CD1c-positive myeloid dendritic cell (primary cell): Measurements from ENCODE around the gene SLBP.

Experiments
- DNase-seq: peaks from one replicate; pipeline ENCODE4 v3.0.0-alpha.2; 2016; ENCODE audit errors: extremely low spot score

SLBP gene

DNA sequence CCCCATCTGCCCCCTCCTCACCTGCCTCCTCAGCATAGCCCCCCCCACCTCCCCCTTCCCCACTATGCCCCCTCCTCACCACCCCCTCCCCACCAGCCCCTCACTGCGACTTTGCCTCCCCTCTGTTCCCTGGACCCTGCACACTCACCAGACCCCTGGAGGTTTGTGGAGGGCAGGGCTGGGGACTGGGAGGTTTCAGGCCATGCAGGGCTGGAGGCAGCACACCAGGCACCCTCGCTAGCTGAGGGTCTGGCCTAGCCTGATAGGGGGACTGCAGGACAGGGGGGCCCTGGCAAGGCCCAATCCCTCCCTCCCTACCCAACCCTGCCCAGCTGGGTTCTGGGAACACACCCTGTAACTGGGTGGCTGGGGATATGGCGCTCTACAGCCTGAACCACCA lies 37.3 kb upstream of the SLBP start:
- no peak for DNase-seq

DNA sequence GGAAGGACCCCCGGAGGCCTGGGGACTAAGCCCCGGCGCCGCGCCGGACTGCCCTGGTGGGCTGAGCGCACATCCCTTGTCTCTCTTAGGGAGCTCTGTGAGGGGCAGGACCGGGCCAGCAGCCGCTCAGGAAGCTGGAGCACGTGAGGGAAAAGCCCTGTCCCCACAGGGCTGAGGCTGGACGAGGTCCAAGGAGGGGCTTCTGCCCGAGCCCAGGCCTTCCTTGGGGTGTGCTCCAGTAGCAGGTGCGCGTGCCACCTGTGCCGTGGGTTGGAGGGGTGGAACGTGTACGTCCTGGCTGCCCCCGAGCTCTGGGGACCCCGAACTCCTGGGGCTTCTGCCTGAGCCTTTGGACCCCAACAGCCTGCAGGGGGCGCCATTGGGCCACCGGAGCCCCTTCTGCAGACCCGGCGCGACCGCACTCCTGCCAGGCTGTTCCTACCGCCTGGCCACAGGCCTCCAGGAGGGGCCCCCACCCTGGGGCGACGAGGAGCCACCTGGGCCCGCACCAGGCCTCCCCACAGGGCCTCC lies 36.4 kb upstream of the SLBP start:
- DNase-seq: peak; percentile 79

DNA sequence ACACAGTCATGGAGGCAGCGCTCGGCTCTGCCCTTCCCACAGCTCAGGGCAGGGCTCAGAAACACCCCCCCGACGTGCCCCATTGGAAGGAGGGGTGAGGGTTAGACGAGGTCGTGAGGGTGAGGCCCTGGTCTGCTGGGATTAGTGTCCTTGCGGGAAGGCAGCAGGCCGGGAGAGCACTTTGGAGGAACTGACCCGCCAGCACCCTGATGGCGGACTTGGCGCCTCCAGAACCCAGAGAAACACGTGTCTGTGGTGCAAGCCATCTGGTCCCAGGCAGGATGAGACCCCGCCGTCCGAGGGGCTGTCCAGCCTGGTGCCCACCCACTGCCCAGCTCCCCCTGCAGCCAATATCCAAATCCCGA lies 35.5 kb upstream of the SLBP start:
- DNase-seq: no peak

GRCh38 chr4:1746919-1747602 lies 34.9 kb upstream of the SLBP start:
- no peak for DNase-seq

DNA sequence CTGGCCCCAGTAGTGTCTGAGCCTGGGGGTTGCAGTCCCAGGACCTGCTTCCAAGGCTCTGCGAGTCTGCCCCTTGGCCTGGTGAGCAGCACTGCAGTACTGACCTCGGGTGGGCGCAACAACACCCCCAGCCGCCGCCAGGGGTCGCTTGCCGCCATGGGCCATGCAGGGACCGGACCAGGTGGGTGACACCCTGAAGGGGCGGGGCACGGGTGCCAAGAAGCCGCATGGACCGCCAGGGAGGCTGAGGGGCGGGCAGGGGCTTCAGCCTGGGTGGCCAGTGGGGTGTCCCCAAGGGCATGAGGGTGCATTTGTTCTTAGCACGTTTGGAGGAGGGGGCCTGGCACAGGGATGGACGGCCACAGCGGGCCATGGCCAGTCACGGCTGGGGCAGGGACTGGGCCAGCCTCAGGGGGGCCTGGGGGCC lies 34.2 kb upstream of the SLBP start:
- peak; percentile 72 for DNase-seq

GRCh38 chr4:1745697-1746096 lies 33.6 kb upstream of the SLBP start:
- no peak for DNase-seq

DNA sequence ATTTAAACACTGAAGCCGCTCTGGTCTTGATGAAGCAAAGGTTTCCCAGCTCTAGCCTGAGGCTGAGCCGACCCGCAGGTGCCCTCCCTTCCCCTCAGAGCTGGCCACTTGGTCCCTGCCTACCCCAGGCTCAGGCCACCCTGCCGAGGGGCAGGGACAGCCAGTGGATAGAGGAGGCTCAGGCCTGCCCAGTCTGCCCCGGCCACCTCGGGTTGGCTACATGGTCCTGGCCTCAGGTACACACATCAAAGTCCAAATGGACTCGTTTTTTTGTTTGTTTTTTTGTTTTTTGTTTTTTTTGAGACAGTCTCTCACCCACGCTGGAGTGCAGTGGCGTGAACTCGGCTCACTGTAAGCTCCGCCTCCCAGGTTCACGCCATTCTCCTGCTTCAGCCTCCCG lies 33.0 kb upstream of the SLBP start:
- no peak for DNase-seq

- DNase-seq: no peak
Measured at GRCh38 chr4:1744552-1744951, 32.4 kb upstream of the SLBP start.

DNA sequence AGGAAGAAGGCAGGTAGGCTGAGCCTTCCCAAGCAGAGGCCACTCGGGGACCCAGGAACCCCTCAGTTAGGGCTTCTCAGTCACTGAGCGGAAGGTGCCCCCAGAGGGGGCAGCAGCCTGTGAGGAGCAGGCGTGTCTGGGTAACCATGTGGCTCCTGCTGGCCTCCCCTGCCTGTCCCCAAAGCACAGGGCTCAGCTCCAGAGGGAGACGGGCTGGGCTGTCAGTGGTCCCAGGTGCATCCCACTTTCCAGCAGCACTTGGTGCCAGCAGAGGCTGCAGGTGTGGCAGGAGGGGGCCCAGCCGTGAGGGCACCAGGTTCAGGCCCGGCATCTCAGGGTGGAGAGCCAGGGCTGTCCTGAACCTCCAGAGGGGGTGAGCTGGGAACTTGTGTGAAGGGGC lies 31.9 kb upstream of the SLBP start:
- DNase-seq: no peak

DNA sequence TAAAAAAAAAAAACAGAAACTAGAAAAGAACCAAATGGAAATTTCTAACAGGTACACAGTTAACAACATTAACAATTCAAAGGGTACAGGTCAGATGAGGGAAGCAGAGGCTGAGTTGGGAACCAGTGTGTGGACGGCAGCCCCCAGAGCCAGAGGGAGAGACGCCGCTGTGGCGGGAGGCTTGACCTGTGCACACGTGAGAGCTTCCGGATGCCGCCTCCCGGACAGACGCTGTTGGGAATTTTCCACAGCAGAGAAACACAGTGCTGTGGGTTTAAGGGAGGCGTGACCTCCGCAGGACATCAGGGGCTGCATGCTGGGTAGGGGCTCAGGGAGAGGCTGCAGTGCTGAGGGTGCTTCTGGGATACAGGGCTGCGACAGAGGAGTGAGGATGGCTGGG lies 31.4 kb upstream of the SLBP start:
- no peak for DNase-seq

GRCh38 chr4:1741208-1741607 lies 29.1 kb upstream of the SLBP start:
- no peak for DNase-seq

- DNase-seq: no peak
Measured at GRCh38 chr4:1740021-1740545, 28.0 kb upstream of the SLBP start.

GRCh38 chr4:1739358-1739757 lies 27.2 kb upstream of the SLBP start:
- no peak for DNase-seq

- DNase-seq: no peak
Measured at GRCh38 chr4:1738410-1738809, 26.3 kb upstream of the SLBP start.

DNA sequence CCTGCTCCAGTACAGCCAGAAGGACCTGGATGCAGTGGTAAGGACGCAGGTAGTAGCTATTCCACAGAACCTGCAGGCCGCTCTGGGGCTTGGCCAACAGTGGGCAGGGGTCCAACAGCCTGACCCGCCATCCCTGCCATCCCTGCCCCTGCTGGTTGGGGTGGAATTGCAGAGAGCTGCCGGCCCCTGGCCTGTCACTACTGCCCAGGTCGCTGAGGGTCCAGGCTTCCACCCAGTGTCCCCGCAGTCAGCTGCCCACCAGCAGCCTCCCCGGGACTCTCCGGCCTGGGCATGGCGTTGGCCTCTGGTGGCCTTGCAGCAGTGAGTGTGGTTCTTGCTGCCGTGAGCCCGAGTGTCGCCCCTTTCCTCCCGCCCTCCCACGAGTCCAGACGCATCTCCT lies 25.5 kb upstream of the SLBP start:
- no peak for DNase-seq

- DNase-seq: no peak
Measured at GRCh38 chr4:1736812-1737211, 24.7 kb upstream of the SLBP start.

DNA sequence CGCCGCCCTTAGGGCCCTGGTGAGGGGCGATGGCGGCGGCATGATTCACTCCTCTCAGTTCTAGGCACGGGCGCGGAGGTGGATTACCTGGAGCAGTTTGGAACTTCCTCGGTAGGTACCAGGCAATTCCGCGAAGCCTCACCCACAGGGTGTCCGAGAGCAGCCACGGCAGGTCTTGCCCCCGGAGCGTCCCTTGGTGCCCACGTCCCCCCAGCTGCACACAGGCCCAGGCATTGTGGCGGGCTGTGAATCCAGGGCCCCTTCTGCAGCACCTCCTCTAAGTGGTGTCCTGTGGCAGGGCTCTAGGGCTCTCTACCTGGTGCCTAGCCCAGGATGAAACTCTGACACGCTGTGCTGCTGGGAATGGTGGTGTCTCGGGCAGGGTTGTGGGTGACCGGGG lies 23.1 kb upstream of the SLBP start:
- DNase-seq: no peak

GRCh38 chr4:1732911-1733310 lies 20.8 kb upstream of the SLBP start:
- DNase-seq: no peak

- no peak for DNase-seq
Measured at GRCh38 chr4:1731180-1731579, 19.1 kb upstream of the SLBP start.

DNA sequence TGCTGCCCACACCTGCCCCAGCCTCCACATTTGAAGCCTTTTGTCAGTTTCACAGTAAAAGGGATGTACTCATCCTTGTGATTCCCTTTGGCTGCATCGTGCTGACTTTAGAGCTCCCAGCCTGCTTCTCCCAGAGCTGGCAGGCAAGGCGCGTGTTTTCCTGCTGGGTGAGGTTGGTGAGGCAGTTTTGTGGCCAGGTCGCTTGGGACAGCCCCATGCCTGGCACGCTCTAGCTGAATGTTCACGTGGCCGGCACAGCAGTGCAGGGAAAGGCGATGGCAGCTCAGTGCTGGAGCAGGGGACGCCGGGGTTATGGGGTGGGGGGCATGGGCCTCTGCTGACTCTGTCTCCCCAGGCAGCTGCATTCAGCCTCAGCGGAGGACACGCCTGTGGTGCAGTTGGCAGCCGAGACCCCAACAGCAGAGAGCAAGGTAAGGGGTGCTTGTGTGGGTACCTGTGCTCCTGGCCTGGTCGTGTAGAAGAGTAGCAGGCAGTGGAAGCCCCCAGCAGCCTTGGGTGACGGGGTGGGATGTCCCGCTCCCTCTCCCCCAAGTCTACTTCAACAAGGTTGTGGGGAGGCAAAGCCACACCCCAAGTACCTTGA lies 18.5 kb upstream of the SLBP start:
- DNase-seq: no peak

- DNase-seq: no peak
Measured at GRCh38 chr4:1728061-1728980, 16.2 kb upstream of the SLBP start.
